ENCODE results near the gene GIT2.

DNA sequence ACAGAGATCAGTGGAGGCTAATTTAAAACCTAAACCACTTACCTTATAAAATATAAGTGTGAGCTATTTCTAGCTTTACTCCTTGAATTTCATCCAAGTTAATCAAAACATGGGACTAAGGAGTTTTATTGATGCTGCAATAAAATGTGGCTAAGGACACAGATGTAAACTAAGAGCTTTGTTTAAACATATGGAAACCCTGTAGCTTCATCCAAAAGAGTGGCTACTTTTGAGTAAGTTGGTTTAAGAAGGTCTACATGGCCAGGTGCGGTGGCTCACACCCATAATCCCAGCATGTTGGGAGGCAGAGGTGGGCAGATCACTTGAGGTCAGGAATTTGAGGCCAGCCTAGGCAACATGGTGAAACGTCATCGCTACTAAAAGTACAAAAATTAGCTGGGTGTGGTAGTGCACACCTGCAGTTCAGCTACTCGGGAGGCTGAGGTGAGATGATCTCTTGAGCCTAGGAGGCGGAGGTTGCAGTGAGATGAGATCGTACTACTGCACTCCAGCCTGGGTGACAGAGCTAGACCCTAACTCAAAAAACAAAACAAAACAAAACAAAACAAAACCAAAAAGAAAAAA lies 55.7 kb downstream of the GIT2 start:
- TF ChIP-seq, protein P1, sequence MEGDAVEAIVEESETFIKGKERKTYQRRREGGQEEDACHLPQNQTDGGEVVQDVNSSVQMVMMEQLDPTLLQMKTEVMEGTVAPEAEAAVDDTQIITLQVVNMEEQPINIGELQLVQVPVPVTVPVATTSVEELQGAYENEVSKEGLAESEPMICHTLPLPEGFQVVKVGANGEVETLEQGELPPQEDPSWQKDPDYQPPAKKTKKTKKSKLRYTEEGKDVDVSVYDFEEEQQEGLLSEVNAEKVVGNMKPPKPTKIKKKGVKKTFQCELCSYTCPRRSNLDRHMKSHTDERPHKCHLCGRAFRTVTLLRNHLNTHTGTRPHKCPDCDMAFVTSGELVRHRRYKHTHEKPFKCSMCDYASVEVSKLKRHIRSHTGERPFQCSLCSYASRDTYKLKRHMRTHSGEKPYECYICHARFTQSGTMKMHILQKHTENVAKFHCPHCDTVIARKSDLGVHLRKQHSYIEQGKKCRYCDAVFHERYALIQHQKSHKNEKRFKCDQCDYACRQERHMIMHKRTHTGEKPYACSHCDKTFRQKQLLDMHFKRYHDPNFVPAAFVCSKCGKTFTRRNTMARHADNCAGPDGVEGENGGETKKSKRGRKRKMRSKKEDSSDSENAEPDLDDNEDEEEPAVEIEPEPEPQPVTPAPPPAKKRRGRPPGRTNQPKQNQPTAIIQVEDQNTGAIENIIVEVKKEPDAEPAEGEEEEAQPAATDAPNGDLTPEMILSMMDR (conservative IDR thresholded peaks at IDR 0.05 in 1 of 2, IDR thresholded peaks at IDR 0.05 in 1 of 2; ENCODE audit: extremely low read depth in 1 of 2, insufficient read depth in 1 of 2, low read depth in 1 of 2, low read length in 2 of 2), result no peak
- no peak for TF ChIP-seq EZH2 (IDR thresholded peaks at IDR 0.05; ENCODE audit: borderline replicate concordance, low read length)
